C4-2B (cell line): ENCODE data around the gene SYT9.

Source experiments
- ZFX ChIP-seq: fragments of 450-650 bp; IDR thresholded peaks from 2 replicates; pipeline ENCODE4 v1.6.1; 2017
- TF ChIP-seq, protein P1 (sequence below): fragments of 450-650 bp; conservative IDR thresholded peaks from 2 replicates; pipeline ENCODE4 v1.5.1; 2017; ENCODE audit warnings: mild to moderate bottlenecking

GRCh38 chr11:7511401-7511800, 259.7 kb downstream of the SYT9 start:
- TF ChIP-seq, protein P1, sequence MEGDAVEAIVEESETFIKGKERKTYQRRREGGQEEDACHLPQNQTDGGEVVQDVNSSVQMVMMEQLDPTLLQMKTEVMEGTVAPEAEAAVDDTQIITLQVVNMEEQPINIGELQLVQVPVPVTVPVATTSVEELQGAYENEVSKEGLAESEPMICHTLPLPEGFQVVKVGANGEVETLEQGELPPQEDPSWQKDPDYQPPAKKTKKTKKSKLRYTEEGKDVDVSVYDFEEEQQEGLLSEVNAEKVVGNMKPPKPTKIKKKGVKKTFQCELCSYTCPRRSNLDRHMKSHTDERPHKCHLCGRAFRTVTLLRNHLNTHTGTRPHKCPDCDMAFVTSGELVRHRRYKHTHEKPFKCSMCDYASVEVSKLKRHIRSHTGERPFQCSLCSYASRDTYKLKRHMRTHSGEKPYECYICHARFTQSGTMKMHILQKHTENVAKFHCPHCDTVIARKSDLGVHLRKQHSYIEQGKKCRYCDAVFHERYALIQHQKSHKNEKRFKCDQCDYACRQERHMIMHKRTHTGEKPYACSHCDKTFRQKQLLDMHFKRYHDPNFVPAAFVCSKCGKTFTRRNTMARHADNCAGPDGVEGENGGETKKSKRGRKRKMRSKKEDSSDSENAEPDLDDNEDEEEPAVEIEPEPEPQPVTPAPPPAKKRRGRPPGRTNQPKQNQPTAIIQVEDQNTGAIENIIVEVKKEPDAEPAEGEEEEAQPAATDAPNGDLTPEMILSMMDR = no peak
- TF ChIP-seq ZFX = no peak
